CD4-positive, alpha-beta T cell treated with Interleukin-17A for 4 hours (primary cell): Measurements from ENCODE around the gene CNR2.
"Not testable (repeated sequence)": the region's sequence is repeated elsewhere in the genome, so short reads cannot be mapped to it uniquely, and the experiment has no call there.

Source experiments
- DNase-seq: peaks from one replicate; pipeline ENCODE4 v3.0.0-alpha.2; 2020; ENCODE audit warnings: mixed read lengths

Gene CNR2

GRCh38 chr1:23913212-23913880 lies at the start of gene CNR2:
CNR2 (minus strand) TSS chr1:23913362; CDS start chr1:23875617, 37,745 bp downstream.
- DNase-seq = peak; percentile 24

- no peak for DNase-seq
Observed at GRCh38 chr1:23960291-23961020, 47.3 kb upstream of the CNR2 start.

GRCh38 chr1:23959461-23960290 lies 46.5 kb upstream of the CNR2 start, which contains the start of gene PNRC2:
PNRC2 (plus strand) TSS chr1:23959828; CDS start chr1:23961458, 1,630 bp downstream.
- peak; percentile 95 for DNase-seq

- peak; percentile 88 for DNase-seq
Observed at GRCh38 chr1:23958810-23959460, 45.8 kb upstream of the CNR2 start.

GRCh38 chr1:23958040-23958809 lies 45.1 kb upstream of the CNR2 start:
- not testable (repeated sequence) for DNase-seq

- no peak for DNase-seq
Observed at GRCh38 chr1:23957096-23957495, 43.9 kb upstream of the CNR2 start.

GRCh38 chr1:23953020-23953419 lies 39.9 kb upstream of the CNR2 start:
- no peak for DNase-seq

GRCh38 chr1:23947366-23947765 lies 34.2 kb upstream of the CNR2 start:
- no peak for DNase-seq

GRCh38 chr1:23936481-23937176 lies 23.5 kb upstream of the CNR2 start:
- no peak for DNase-seq

GRCh38 chr1:23931491-23931880 lies 18.3 kb upstream of the CNR2 start:
- DNase-seq = no peak

GRCh38 chr1:23930861-23931490 lies 17.8 kb upstream of the CNR2 start:
- no peak for DNase-seq

GRCh38 chr1:23930270-23930669 lies 17.1 kb upstream of the CNR2 start:
- no peak for DNase-seq

- DNase-seq = no peak
Observed at GRCh38 chr1:23928789-23929188, 15.6 kb upstream of the CNR2 start.

GRCh38 chr1:23927097-23927496 lies 13.9 kb upstream of the CNR2 start:
- no peak for DNase-seq

GRCh38 chr1:23925279-23925678 lies 12.1 kb upstream of the CNR2 start:
- no peak for DNase-seq

GRCh38 chr1:23924601-23925000 lies 11.4 kb upstream of the CNR2 start:
- DNase-seq = no peak

- no peak for DNase-seq
Observed at GRCh38 chr1:23923592-23924499, 10.7 kb upstream of the CNR2 start.

- DNase-seq = no peak
Observed at GRCh38 chr1:23922321-23922943, 9.3 kb upstream of the CNR2 start.
